ENCODE data around the gene SET. TPM values are rescaled to one million over a fixed set of nuclear protein-coding genes. Genes with fewer than 3 reads are reported as not detected.

SET gene
- total RNA-seq, 1 experiment from 2014 or later, result 745 TPM

GRCh38 chr9:128720841-128721486, 31.9 kb downstream of the SET start:
- Mint-ChIP-seq H3K27ac (ENCODE audit: unreplicated experiment) (no peak overlapping the region), H3K4me1 (ENCODE audit: low read depth, unreplicated experiment) (peaks cover 21% of the 10 kb centered on the region), H3K9me3 (ENCODE audit: unreplicated experiment) (no peaks in the 10 kb centered on the region), H3K36me3 (ENCODE audit: insufficient read depth, unreplicated experiment) (peaks cover 34% of the 10 kb centered on the region), H3K27me3 (ENCODE audit: insufficient read depth, unreplicated experiment) (no peaks in the 10 kb centered on the region), H3K4me3 (ENCODE audit: unreplicated experiment) (no peak overlapping the region)
- H3K4me3 ChIP-seq (ENCODE audit: low read depth, low read length), result no peak overlapping the region
- no peak for TF ChIP-seq CTCF (IDR thresholded peaks at IDR 0.05; ENCODE audit: insufficient read depth in 1 of 2, low read depth in 1 of 2, low read length in 1 of 2, severe bottlenecking in 1 of 2, unreplicated experiment in 1 of 2)
- intact Hi-C loops (cut with micrococcal nuclease; ENCODE audit: unreplicated experiment), result no loop called here
- DNase-seq, result no peak
- H3K36me3 ChIP-seq (ENCODE audit: control insufficient read depth, insufficient read depth, low read length), result no peaks in the 10 kb centered on the region
- ChIA-PET POLR2A (no interaction called here), CTCF (no interaction called here)
- TSS peak; percentile 62 for BruUV-seq (replicated peaks)
- no peaks in the 10 kb centered on the region for H3K9me3 ChIP-seq
- peaks cover 8% of the 10 kb centered on the region; the same call in 1 of the 2 replicates for H3K4me1 ChIP-seq
- H3K27me3 ChIP-seq (replicated peaks; ENCODE audit: control insufficient read depth, insufficient read depth, low read length), result no peaks in the 10 kb centered on the region

- intact Hi-C loops (cut with micrococcal nuclease; ENCODE audit: unreplicated experiment), result no loop called here
- Histone ChIP-seq H3K9me3 (no peaks in the 10 kb centered on the region), H3K36me3 (ENCODE audit: control insufficient read depth, insufficient read depth, low read length) (no peaks in the 10 kb centered on the region), H3K4me3 (ENCODE audit: low read depth, low read length) (no peak overlapping the region), H3K27me3 (replicated peaks; ENCODE audit: control insufficient read depth, insufficient read depth, low read length) (no peaks in the 10 kb centered on the region), H3K4me1 (peaks cover 8% of the 10 kb centered on the region; the same call in 1 of the 2 replicates)
- peak overlapping the region; percentile 75 for H3K27ac Mint-ChIP-seq (ENCODE audit: unreplicated experiment)
- H3K9me3 Mint-ChIP-seq (ENCODE audit: unreplicated experiment), result no peaks in the 10 kb centered on the region
- peaks cover 21% of the 10 kb centered on the region for H3K4me1 Mint-ChIP-seq (ENCODE audit: low read depth, unreplicated experiment)
- H3K27me3 Mint-ChIP-seq (ENCODE audit: insufficient read depth, unreplicated experiment), result no peaks in the 10 kb centered on the region
- TF ChIP-seq CTCF (IDR thresholded peaks at IDR 0.05; ENCODE audit: insufficient read depth in 1 of 2, low read depth in 1 of 2, low read length in 1 of 2, severe bottlenecking in 1 of 2, unreplicated experiment in 1 of 2), result no peak
- peaks cover 33% of the 10 kb centered on the region for H3K36me3 Mint-ChIP-seq (ENCODE audit: insufficient read depth, unreplicated experiment)
- POLR2A ChIA-PET, result no interaction called here
- no peak overlapping the region for H3K4me3 Mint-ChIP-seq (ENCODE audit: unreplicated experiment)
- CTCF ChIA-PET, result no interaction called here
- no TSS peak for BruUV-seq (replicated peaks)
- no peak for DNase-seq
These were observed 32.5 kb downstream of the SET start for GRCh38 chr9:128721487-128722010.

- BruUV-seq (replicated peaks), result no TSS peak
- TF ChIP-seq CTCF (IDR thresholded peaks at IDR 0.05; ENCODE audit: insufficient read depth in 1 of 2, low read depth in 1 of 2, low read length in 1 of 2, severe bottlenecking in 1 of 2, unreplicated experiment in 1 of 2), result no peak
- Mint-ChIP-seq H3K27me3 (ENCODE audit: insufficient read depth, unreplicated experiment) (no peaks in the 10 kb centered on the region), H3K4me1 (ENCODE audit: low read depth, unreplicated experiment) (peaks cover 21% of the 10 kb centered on the region), H3K27ac (ENCODE audit: unreplicated experiment) (peak overlapping the region; percentile 75), H3K36me3 (ENCODE audit: insufficient read depth, unreplicated experiment) (peaks cover 29% of the 10 kb centered on the region), H3K9me3 (ENCODE audit: unreplicated experiment) (no peaks in the 10 kb centered on the region), H3K4me3 (ENCODE audit: unreplicated experiment) (peak overlapping the region; percentile 95)
- CTCF ChIA-PET, result interaction anchor here (0.7 kb wide), 1 partner anchor 87 kb away, joined by 3 read pairs; no protein-coding TSS in a partner anchor
- POLR2A ChIA-PET, result no interaction called here
- intact Hi-C loops (cut with micrococcal nuclease; ENCODE audit: unreplicated experiment), result no loop called here
- peak overlapping the region; percentile 81 for H3K4me3 ChIP-seq (ENCODE audit: low read depth, low read length)
- DNase-seq, result no peak
- H3K9me3 ChIP-seq, result no peaks in the 10 kb centered on the region
- no peaks in the 10 kb centered on the region for H3K27me3 ChIP-seq (replicated peaks; ENCODE audit: control insufficient read depth, insufficient read depth, low read length)
- H3K4me1 ChIP-seq, result peaks cover 8% of the 10 kb centered on the region; the same call in 1 of the 2 replicates
- no peaks in the 10 kb centered on the region for H3K36me3 ChIP-seq (ENCODE audit: control insufficient read depth, insufficient read depth, low read length)
These were observed 33.6 kb downstream of the SET start for GRCh38 chr9:128722380-128723351.

Data from Caco-2 (cell line).